Measurements from ENCODE around the gene NMNAT3. TPM values are rescaled to one million over a fixed set of nuclear protein-coding genes. Genes with fewer than 3 reads are reported as not detected.
A peak's percentile ranks its signal among the peaks of the same experiment; 100 is the strongest.

Gene NMNAT3
- total and polyA plus RNA-seq, 7 experiments from 2014 or later = 0.56 to 7.7 (median 5.6) TPM

DNA sequence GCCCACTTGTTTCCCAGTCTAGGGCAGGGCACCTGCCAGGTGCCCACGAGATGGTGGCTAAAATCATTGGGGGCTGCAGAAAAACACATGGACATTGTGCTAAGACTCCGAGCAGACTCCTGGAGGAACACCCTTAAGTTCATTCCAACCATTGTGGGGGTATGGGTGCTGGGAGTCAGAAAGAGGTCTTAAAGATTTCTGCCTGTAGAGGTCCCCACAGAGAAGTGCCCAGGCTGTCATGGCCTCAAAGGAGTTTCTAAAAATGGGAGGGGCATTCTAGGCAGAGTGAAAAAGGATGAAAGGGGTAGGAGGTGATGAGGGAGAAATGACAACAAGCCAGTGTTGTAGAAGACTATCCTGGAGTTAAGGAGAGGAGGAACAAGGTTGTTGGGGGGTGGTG, 155.4 kb downstream of the NMNAT3 start:
- no peaks in the 10 kb centered on the region for H3K4me1 ChIP-seq (ENCODE audit: control insufficient read depth in 2 of 2, insufficient read depth in 2 of 2, low read length in 2 of 2)
- Mint-ChIP-seq H3K9me3 (no peaks in the 10 kb centered on the region), H3K4me1 (peaks cover 0 to under 1% (median 0%) of the 10 kb centered on the region in 7 donors), H3K27ac (no peak overlapping the region), H3K36me3 (no peaks in the 10 kb centered on the region), H3K4me3 (no peak overlapping the region), H3K27me3 (peaks cover 0 to 4% (median 0%) of the 10 kb centered on the region in 5 donors)
- DNase-seq = no peak
- intact Hi-C loops (cut with micrococcal nuclease) = no loop called here
- H3K27ac ChIP-seq (ENCODE audit: low read depth, low read length) = no peak overlapping the region
- no peak overlapping the region for H3K4me3 ChIP-seq (ENCODE audit: low read length)
- ChIA-PET POLR2A (no interaction called here), CTCF (no interaction called here)
- no peaks in the 10 kb centered on the region for H3K27me3 ChIP-seq (ENCODE audit: control insufficient read depth in 2 of 2, insufficient read depth in 2 of 2, low read length in 2 of 2)
- no peaks in the 10 kb centered on the region for H3K9me3 ChIP-seq (ENCODE audit: control insufficient read depth in 2 of 3, low read length in 3 of 3)
- H3K36me3 ChIP-seq (ENCODE audit: control insufficient read depth in 2 of 3, insufficient read depth in 3 of 3, low read length in 3 of 3) = no peaks in the 10 kb centered on the region
- no peak for ATAC-seq

DNA sequence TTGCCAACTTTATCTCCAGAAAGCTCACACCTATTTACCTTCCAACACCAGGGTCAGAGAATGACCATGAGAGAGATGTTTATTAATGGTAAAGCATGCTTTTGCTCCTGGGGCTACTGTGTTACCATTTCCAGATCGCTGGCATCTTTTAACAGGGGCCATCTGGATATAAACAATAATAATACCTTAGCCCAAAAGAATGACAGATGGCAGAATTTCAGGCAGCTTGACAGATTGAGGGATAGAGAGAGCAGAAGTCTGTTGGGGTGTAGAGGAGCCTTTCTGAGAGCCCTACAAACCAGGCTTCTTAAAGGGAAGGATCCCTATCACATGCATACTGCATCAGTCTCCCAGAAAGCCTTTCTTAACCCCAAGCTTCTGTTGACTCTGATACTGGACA, 156.0 kb downstream of the NMNAT3 start:
- Histone ChIP-seq H3K4me1 (ENCODE audit: control insufficient read depth in 2 of 2, insufficient read depth in 2 of 2, low read length in 2 of 2) (no peaks in the 10 kb centered on the region), H3K27me3 (ENCODE audit: control insufficient read depth in 2 of 2, insufficient read depth in 2 of 2, low read length in 2 of 2) (no peaks in the 10 kb centered on the region), H3K4me3 (ENCODE audit: low read length) (no peak overlapping the region), H3K9me3 (ENCODE audit: control insufficient read depth in 2 of 3, low read length in 3 of 3) (no peaks in the 10 kb centered on the region), H3K27ac (ENCODE audit: low read depth, low read length) (no peak overlapping the region), H3K36me3 (ENCODE audit: control insufficient read depth in 2 of 3, insufficient read depth in 3 of 3, low read length in 3 of 3) (no peaks in the 10 kb centered on the region)
- no peak for DNase-seq
- H3K27ac Mint-ChIP-seq = no peak overlapping the region
- no peak for ATAC-seq
- no peaks in the 10 kb centered on the region for H3K4me1 Mint-ChIP-seq
- H3K9me3 Mint-ChIP-seq = no peaks in the 10 kb centered on the region
- intact Hi-C loops (cut with micrococcal nuclease) = no loop called here
- no peaks in the 10 kb centered on the region for H3K36me3 Mint-ChIP-seq
- POLR2A ChIA-PET = no interaction called here
- CTCF ChIA-PET = no interaction called here
- peaks cover 0 to 4% (median 0%) of the 10 kb centered on the region in 5 donors for H3K27me3 Mint-ChIP-seq
- H3K4me3 Mint-ChIP-seq = no peak overlapping the region

DNA sequence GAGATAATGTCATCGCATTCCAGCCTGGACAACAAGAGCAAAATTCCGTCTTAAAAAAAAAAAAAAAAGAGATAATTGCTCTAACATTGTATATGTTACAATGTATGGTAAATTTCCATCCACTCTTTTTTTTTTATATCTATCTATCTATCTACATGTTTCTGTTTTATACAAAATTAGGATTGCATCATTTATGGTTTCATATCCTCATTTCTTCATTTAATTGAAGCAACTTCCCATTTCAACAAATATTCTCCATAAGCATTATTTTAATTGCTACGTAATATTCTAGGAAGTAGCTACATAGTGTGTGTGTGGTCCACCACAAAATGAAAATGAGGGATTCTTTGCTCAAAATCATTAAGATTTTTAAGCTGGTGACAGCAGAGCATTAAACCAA, 156.6 kb downstream of the NMNAT3 start:
- H3K27ac Mint-ChIP-seq = no peak overlapping the region
- no peaks in the 10 kb centered on the region for H3K4me1 Mint-ChIP-seq
- DNase-seq (no peak), ATAC-seq (no peak)
- Histone ChIP-seq H3K27ac (ENCODE audit: low read depth, low read length) (no peak overlapping the region), H3K4me3 (ENCODE audit: low read length) (no peak overlapping the region), H3K36me3 (ENCODE audit: control insufficient read depth in 2 of 3, insufficient read depth in 3 of 3, low read length in 3 of 3) (no peaks in the 10 kb centered on the region), H3K4me1 (ENCODE audit: control insufficient read depth in 2 of 2, insufficient read depth in 2 of 2, low read length in 2 of 2) (no peaks in the 10 kb centered on the region), H3K27me3 (ENCODE audit: control insufficient read depth in 2 of 2, insufficient read depth in 2 of 2, low read length in 2 of 2) (no peaks in the 10 kb centered on the region), H3K9me3 (ENCODE audit: control insufficient read depth in 2 of 3, low read length in 3 of 3) (no peaks in the 10 kb centered on the region)
- no peaks in the 10 kb centered on the region for H3K36me3 Mint-ChIP-seq
- H3K4me3 Mint-ChIP-seq = no peak overlapping the region
- no peaks in the 10 kb centered on the region for H3K9me3 Mint-ChIP-seq
- POLR2A ChIA-PET = no interaction called here
- CTCF ChIA-PET = no interaction called here
- H3K27me3 Mint-ChIP-seq = peaks cover 0 to 4% (median 0%) of the 10 kb centered on the region in 5 donors
- intact Hi-C loops (cut with micrococcal nuclease) = no loop called here

- POLR2A ChIA-PET = no interaction called here
- ATAC-seq = no peak
Measured at GRCh38 chr3:139519998-139520737, 157.6 kb downstream of the NMNAT3 start.

DNA sequence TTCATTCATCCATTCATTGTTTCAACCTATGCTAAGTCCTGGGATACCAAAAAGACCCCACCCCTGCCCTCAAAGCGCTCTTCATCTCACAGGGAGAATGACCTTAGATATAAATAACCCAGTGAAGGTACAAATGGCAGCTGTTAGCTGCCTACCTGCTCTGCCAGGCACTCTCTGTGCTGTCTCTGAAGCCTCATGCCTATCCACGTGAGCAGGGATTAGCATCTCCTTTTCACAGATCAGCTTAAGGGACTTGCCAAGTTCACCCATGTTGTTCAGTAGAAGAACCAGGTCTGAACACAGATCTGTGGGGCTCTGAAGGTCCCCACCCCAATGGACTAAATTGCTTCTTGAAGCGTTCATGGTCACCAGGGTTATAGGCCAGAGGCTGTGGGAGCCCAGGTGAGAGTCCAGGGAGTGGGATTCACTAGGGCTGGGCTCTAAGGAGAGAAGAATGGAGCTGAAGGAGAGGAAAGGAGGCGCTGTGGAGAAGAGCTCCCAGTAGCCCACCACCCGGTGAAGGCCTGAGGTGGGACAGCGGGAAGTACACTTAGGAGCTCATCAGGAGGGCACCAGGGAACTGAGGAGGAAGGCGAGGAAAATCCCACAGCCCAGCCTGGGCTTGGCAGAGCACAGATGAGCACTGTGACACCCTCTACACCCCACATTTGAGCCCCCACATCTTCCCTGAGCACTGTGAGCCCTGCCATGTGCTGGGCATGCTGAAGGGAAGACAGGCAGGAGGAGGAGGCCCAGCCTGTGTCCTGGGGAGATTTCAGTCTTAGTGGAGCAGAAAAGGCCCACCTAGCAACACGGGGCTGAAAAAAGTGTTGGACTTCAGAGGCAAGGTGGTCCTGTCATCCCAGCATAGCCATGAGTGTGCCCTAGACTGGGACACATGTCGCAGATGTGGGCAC, 158.6 kb downstream of the NMNAT3 start:
- Mint-ChIP-seq H3K4me1 (no peaks in the 10 kb centered on the region), H3K27me3 (peaks cover 0 to 4% (median 0%) of the 10 kb centered on the region in 5 donors), H3K4me3 (no peak overlapping the region), H3K9me3 (no peaks in the 10 kb centered on the region), H3K36me3 (no peaks in the 10 kb centered on the region), H3K27ac (peak overlapping the region in 1 of 9 donors; percentile 31)
- intact Hi-C loops (cut with micrococcal nuclease) = no loop called here
- ATAC-seq (no peak), DNase-seq (no peak)
- Histone ChIP-seq H3K4me3 (ENCODE audit: low read length) (no peak overlapping the region), H3K27me3 (ENCODE audit: control insufficient read depth in 2 of 2, insufficient read depth in 2 of 2, low read length in 2 of 2) (no peaks in the 10 kb centered on the region), H3K9me3 (ENCODE audit: control insufficient read depth in 2 of 3, low read length in 3 of 3) (no peaks in the 10 kb centered on the region), H3K4me1 (ENCODE audit: control insufficient read depth in 2 of 2, insufficient read depth in 2 of 2, low read length in 2 of 2) (no peaks in the 10 kb centered on the region), H3K36me3 (ENCODE audit: control insufficient read depth in 2 of 3, insufficient read depth in 3 of 3, low read length in 3 of 3) (no peaks in the 10 kb centered on the region), H3K27ac (ENCODE audit: low read depth, low read length) (no peak overlapping the region)
- CTCF ChIA-PET = no interaction called here
- POLR2A ChIA-PET = no interaction called here

More at GRCh38 chr3:139519998-139520737, 157.6 kb downstream of the NMNAT3 start:
- Histone ChIP-seq H3K9me3 (ENCODE audit: control insufficient read depth in 2 of 3, low read length in 3 of 3) (no peaks in the 10 kb centered on the region), H3K27ac (ENCODE audit: low read depth, low read length) (no peak overlapping the region), H3K4me3 (ENCODE audit: low read length) (no peak overlapping the region), H3K27me3 (ENCODE audit: control insufficient read depth in 2 of 2, insufficient read depth in 2 of 2, low read length in 2 of 2) (no peaks in the 10 kb centered on the region), H3K36me3 (ENCODE audit: control insufficient read depth in 2 of 3, insufficient read depth in 3 of 3, low read length in 3 of 3) (no peaks in the 10 kb centered on the region), H3K4me1 (ENCODE audit: control insufficient read depth in 2 of 2, insufficient read depth in 2 of 2, low read length in 2 of 2) (no peaks in the 10 kb centered on the region)
- Mint-ChIP-seq H3K4me3 (no peak overlapping the region), H3K27me3 (peaks cover 0 to 4% (median 0%) of the 10 kb centered on the region in 5 donors), H3K4me1 (no peaks in the 10 kb centered on the region), H3K36me3 (no peaks in the 10 kb centered on the region), H3K27ac (no peak overlapping the region), H3K9me3 (no peaks in the 10 kb centered on the region)
- intact Hi-C loops (cut with micrococcal nuclease) = no loop called here
- CTCF ChIA-PET = no interaction called here
- no peak for DNase-seq

DNA sequence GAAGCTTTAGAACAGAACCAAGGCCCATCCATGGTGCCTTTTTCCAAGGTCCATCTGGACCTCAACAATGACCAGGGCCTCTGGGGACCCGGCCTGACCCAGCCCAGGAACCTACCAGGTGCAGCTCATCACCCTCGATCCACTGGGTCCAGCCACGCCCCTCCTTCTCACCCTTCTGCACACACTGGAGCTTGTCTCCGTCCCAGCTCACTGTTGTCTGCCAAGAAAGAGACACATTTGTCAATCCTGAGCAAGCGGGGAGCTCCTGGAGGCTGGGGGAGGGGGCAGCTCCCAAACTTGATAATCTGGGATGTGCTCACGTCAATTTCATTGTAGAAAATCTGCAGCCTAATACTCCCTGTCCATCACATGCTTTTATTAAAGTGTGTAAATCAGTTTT, 159.5 kb downstream of the NMNAT3 start:
- no peak for ATAC-seq
- Histone ChIP-seq H3K4me1 (ENCODE audit: control insufficient read depth in 2 of 2, insufficient read depth in 2 of 2, low read length in 2 of 2) (no peaks in the 10 kb centered on the region), H3K36me3 (ENCODE audit: control insufficient read depth in 2 of 3, insufficient read depth in 3 of 3, low read length in 3 of 3) (no peaks in the 10 kb centered on the region), H3K27ac (ENCODE audit: low read depth, low read length) (no peak overlapping the region), H3K4me3 (ENCODE audit: low read length) (no peak overlapping the region), H3K27me3 (ENCODE audit: control insufficient read depth in 2 of 2, insufficient read depth in 2 of 2, low read length in 2 of 2) (no peaks in the 10 kb centered on the region), H3K9me3 (ENCODE audit: control insufficient read depth in 2 of 3, low read length in 3 of 3) (no peaks in the 10 kb centered on the region)
- no peaks in the 10 kb centered on the region for H3K27me3 Mint-ChIP-seq
- no peaks in the 10 kb centered on the region for H3K36me3 Mint-ChIP-seq
- no peak for DNase-seq
- no peaks in the 10 kb centered on the region for H3K9me3 Mint-ChIP-seq
- intact Hi-C loops (cut with micrococcal nuclease) = no loop called here
- ChIA-PET CTCF (no interaction called here), POLR2A (no interaction called here)
- H3K4me1 Mint-ChIP-seq = no peaks in the 10 kb centered on the region
- no peak overlapping the region for H3K4me3 Mint-ChIP-seq
- no peak overlapping the region for H3K27ac Mint-ChIP-seq
